Neural crest cell (in vitro differentiated cells): ENCODE data around the gene AATK. TPM values are rescaled to one million over a fixed set of nuclear protein-coding genes. Genes with fewer than 3 reads are reported as not detected.

Experiments used
- DNase-seq: peaks from one replicate; pipeline ENCODE4 v3.0.0; 2021; ENCODE audit warnings: low read depth, mixed read lengths, low spot score
- H3K27ac Mint-ChIP-seq: one replicate; pipeline ENCODE4 v1.8.0; 2021; ENCODE audit warnings: mild to moderate bottlenecking, mixed read lengths; ENCODE audit not compliant: unreplicated experiment
- H3K27me3 Mint-ChIP-seq: 2 replicates; pipeline ENCODE4 v1.8.0; 2021; ENCODE audit warnings: low read depth, mild to moderate bottlenecking, mixed read lengths
- H3K36me3 Mint-ChIP-seq: 2 replicates; pipeline ENCODE4 v1.8.0; 2021; ENCODE audit warnings: low read depth, mild to moderate bottlenecking, mixed read lengths
- H3K4me1 Mint-ChIP-seq: 2 replicates; pipeline ENCODE4 v1.8.0; 2021; ENCODE audit warnings: mixed read lengths
- H3K4me3 Mint-ChIP-seq: one replicate; pipeline ENCODE4 v1.8.0; 2021; ENCODE audit warnings: mild to moderate bottlenecking, mixed read lengths
- H3K9me3 Mint-ChIP-seq: 2 replicates; pipeline ENCODE4 v1.8.0; 2021; ENCODE audit warnings: mixed read lengths
- total RNA-seq: library from RNA; stranded (reverse); gene quantifications from 2 replicates; pipeline ENCODE4 v1.2.1, GENCODE V29; 2021
- TF ChIP-seq, protein P1 (sequence below): fragments of 200-600 bp; sonication (generic); conservative IDR thresholded peaks from 2 replicates; pipeline ENCODE4 v1.5.0; 2021; ENCODE audit warnings: antibody characterized with exemption, mild to moderate bottlenecking

The AATK gene
- total RNA-seq, 1 donor from 2014 or later = 6.0 TPM

DNA sequence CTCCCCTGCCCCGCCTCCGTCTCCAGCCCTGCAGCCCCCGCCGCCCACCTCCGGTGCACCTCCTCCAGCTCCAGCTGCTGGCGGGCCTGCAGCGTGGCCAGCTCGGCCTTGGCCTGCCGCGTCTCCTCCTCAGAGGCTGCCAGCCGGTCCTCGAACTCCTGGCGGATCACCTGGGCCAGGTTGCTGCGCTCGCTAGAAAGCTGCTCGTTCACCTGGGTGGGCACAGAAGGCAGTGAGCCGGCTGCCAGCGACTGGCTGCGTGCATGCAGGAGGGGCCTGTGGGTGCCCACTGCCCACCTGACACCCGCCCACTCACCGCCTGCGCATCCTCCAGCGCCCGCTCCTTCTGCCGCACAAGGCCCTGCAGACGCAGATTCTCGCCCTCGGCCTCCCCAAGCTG lies 24.6 kb upstream of the AATK start:
- Mint-ChIP-seq H3K4me3 (no peak overlapping the region), H3K27me3 (no peaks in the 10 kb centered on the region), H3K36me3 (no peaks in the 10 kb centered on the region), H3K4me1 (no peaks in the 10 kb centered on the region), H3K9me3 (no peaks in the 10 kb centered on the region), H3K27ac (no peak overlapping the region)
- TF ChIP-seq, protein P1, sequence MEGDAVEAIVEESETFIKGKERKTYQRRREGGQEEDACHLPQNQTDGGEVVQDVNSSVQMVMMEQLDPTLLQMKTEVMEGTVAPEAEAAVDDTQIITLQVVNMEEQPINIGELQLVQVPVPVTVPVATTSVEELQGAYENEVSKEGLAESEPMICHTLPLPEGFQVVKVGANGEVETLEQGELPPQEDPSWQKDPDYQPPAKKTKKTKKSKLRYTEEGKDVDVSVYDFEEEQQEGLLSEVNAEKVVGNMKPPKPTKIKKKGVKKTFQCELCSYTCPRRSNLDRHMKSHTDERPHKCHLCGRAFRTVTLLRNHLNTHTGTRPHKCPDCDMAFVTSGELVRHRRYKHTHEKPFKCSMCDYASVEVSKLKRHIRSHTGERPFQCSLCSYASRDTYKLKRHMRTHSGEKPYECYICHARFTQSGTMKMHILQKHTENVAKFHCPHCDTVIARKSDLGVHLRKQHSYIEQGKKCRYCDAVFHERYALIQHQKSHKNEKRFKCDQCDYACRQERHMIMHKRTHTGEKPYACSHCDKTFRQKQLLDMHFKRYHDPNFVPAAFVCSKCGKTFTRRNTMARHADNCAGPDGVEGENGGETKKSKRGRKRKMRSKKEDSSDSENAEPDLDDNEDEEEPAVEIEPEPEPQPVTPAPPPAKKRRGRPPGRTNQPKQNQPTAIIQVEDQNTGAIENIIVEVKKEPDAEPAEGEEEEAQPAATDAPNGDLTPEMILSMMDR = no peak
- DNase-seq = no peak

DNA sequence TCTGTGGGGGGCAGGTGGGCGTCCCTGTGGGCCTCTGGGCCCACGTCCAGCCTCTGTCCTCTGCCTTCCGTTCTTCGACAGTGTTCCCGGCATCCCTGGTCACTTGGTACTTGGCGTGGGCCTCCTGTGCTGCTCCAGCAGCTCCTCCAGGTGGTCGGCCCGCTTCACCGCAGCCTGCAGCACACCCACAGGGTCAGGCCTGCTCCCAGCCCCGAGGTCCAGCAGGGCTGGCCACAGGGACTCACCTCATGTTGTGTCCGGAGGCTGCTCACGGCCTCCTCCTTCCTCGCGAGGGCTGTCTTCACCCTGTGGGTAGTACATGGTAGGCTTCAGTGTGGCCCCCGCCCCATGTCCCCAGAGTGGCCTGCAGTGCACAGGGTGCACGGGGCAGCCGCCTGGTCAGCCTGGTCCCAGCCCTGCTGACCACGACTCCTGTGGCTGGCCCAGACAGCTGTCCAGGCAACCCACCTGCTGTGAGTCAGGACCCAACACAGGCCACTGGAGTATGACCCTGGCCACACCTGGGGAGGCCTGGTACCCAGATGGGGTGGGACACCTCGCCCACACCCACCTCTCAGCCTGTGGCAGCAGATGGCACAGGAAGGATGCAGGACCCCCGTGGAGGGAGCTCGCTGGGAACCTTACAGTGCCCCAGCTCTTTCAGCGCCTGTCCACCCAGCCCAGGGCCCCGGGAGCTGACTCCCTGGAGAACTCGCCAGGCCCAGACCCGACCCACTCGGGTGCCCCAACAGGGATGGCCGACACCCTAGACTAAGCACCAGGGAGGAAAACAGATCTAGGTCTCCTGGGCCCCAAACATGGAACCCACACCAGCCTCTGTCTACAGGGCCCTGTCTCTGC lies 23.9 kb upstream of the AATK start:
- TF ChIP-seq, protein P1 = no peak
- H3K4me3 Mint-ChIP-seq = no peak overlapping the region
- no peak for DNase-seq
- H3K9me3 Mint-ChIP-seq = no peaks in the 10 kb centered on the region
- no peaks in the 10 kb centered on the region for H3K27me3 Mint-ChIP-seq
- no peaks in the 10 kb centered on the region for H3K36me3 Mint-ChIP-seq
- H3K4me1 Mint-ChIP-seq = no peaks in the 10 kb centered on the region
- H3K27ac Mint-ChIP-seq = no peak overlapping the region

DNA sequence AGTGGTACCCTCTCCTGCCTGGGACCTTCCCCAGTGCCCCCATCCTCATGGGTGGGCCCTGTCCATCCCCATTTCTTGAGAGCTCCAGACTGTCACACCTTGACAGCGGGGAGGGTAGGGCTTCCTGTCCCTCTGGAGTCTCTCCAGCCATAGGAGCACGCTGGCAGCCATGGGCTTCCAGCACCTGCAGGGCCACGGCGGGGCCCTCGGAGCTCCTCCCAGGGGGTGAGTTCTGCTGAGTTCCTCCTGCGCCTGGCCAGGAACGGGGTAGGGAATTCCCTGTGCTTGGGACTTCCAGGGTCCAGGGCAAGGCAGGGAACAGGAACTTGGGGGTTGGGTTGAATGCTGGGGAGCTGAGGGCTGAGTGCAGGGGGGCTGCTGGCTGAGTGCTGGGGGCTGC lies 23.0 kb upstream of the AATK start:
- TF ChIP-seq, protein P1 = no peak
- H3K36me3 Mint-ChIP-seq = no peaks in the 10 kb centered on the region

DNA sequence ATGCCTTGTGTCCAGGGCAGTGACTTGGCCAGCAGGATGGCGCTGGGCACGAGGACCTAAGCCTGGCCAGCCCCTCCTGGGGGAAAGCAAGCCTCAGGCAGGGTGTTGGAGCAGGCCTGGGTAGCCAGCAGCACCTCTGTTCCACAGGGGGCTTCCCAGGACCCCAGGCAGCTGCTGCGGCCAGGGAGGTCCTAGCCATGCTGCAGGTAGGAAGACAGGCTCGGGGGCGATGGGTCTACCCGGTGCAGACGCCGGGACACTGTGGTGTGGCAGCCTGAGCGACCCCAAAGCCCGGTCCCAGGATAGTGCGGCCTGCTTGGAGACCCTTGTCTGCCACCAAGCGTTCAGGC lies 22.4 kb upstream of the AATK start:
- H3K4me1 Mint-ChIP-seq = peaks cover 6% of the 10 kb centered on the region
- TF ChIP-seq, protein P1 = no peak
- peaks cover 4% of the 10 kb centered on the region for H3K27me3 Mint-ChIP-seq
- H3K36me3 Mint-ChIP-seq = no peaks in the 10 kb centered on the region
- DNase-seq = no peak
- no peaks in the 10 kb centered on the region for H3K9me3 Mint-ChIP-seq
- H3K4me3 Mint-ChIP-seq = no peak overlapping the region
- no peak overlapping the region for H3K27ac Mint-ChIP-seq

More for the DNA sequence above, 23.0 kb upstream of the AATK start:
- Mint-ChIP-seq H3K4me3 (no peak overlapping the region), H3K9me3 (no peaks in the 10 kb centered on the region), H3K27me3 (peaks cover 4% of the 10 kb centered on the region), H3K27ac (no peak overlapping the region), H3K4me1 (peaks cover 6% of the 10 kb centered on the region)
- no peak for DNase-seq

DNA sequence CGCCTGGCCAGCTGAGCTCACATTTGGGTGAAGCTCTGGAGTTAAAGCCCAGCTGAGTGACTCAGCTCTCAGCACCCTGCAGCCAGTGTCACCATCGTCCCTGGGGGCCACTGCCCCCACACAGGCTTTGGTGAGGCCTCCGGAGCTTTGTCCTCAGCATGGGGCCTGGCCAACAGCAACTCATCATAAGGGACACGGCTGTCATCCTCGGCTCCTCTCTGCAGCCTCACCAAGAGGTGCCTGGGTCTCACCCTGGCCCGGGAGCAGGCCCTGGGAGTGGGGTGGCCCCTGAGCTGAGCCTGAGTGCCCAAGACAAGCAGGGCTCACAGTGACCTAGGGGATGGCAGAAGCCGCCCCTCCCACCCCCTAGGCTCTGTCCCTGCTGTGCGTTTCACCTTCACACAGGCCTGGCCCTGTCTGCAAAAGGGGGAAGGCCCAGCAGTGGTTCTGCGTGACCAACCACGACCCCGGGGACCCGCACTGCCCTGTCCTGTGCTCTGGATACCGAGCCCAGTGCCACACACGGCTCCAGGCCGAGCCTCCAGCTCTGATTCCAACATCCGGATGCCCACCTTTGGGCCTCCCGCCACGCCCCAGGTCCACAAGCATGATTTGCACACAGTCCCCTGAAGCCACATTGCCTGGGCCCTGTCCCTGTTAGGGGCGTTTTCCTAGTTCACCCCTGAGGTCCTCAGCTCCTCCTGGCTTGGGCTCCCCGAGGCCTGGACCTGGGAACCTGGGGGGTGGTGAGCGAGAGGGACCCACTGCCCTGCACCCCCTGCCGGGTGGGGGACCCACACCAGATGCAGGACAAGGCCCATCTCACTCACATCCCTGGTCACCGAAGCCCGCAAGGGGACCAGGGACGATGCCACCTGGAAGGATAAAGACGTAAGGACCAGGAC lies 21.8 kb upstream of the AATK start:
- no peak overlapping the region for H3K27ac Mint-ChIP-seq
- TF ChIP-seq, protein P1 = no peak
- peaks cover 6% of the 10 kb centered on the region for H3K4me1 Mint-ChIP-seq
- H3K36me3 Mint-ChIP-seq = no peaks in the 10 kb centered on the region
- H3K9me3 Mint-ChIP-seq = no peaks in the 10 kb centered on the region
- peaks cover 4% of the 10 kb centered on the region for H3K27me3 Mint-ChIP-seq
- no peak for DNase-seq
- no peak overlapping the region for H3K4me3 Mint-ChIP-seq
